ENCODE results near the gene RBMS2.
A peak's percentile ranks its signal among the peaks of the same experiment; 100 is the strongest.

Gene RBMS2

GRCh38 chr12:56518570-56518969 is 3.0 kb upstream of the RBMS2 start:
- no peak overlapping the region for H3K4me3 ChIP-seq (ENCODE audit: low read depth, low read length)
- no peaks in the 10 kb centered on the region for H3K36me3 ChIP-seq (ENCODE audit: control insufficient read depth in 2 of 2, insufficient read depth in 1 of 2, low read length in 2 of 2)
- no peaks in the 10 kb centered on the region for H3K4me1 ChIP-seq (ENCODE audit: control insufficient read depth, insufficient read depth, low read length)
- ChIA-PET POLR2A (interaction anchor here (0.6 kb wide), 1 partner anchor 609 kb away, joined by 3 read pairs; no protein-coding TSS in a partner anchor), CTCF (interaction anchor here (0.7 to 1.1 kb wide), 5 partner anchors 31 to 179 kb away, joined by 3 to 5 read pairs (median 3); no protein-coding TSS in a partner anchor)
- H3K9me3 ChIP-seq (ENCODE audit: control insufficient read depth, insufficient read depth, low read depth, low read length), result no peaks in the 10 kb centered on the region
- TF ChIP-seq ZNF639 (tag by site-specific recombination; IDR thresholded peaks at IDR 0.05), result no peak
- no peak for TF ChIP-seq ZBTB21 (tag by site-specific recombination; IDR thresholded peaks at IDR 0.05)
- no peak for TF ChIP-seq ZNF335 (tag by site-specific recombination; conservative IDR thresholded peaks at IDR 0.05)
- TF ChIP-seq ZBTB8A (tag by site-specific recombination; IDR thresholded peaks at IDR 0.05), result no peak
- no peak for TF ChIP-seq ZNF223 (tag by site-specific recombination; IDR thresholded peaks at IDR 0.05)
- no peak for TF ChIP-seq ATF2 (tag by site-specific recombination; IDR thresholded peaks at IDR 0.05; ENCODE audit: low read depth)
- TF ChIP-seq ZSCAN4 (tag by site-specific recombination; IDR thresholded peaks at IDR 0.05), result no peak
- TF ChIP-seq ZNF785 (tag by site-specific recombination; IDR thresholded peaks at IDR 0.05), result no peak
- TF ChIP-seq GLI4 (tag by site-specific recombination; IDR thresholded peaks at IDR 0.05), result no peak
- TF ChIP-seq ZNF660 (tag by site-specific recombination; IDR thresholded peaks at IDR 0.05), result no peak
- TF ChIP-seq ZNF664 (tag by site-specific recombination; IDR thresholded peaks at IDR 0.05), result no peak
- H3K27ac ChIP-seq (ENCODE audit: extremely low read depth, low read depth, low read length), result no peak overlapping the region

GRCh38 chr12:56520048-56520447 is 1.6 kb upstream of the RBMS2 start:
- TF ChIP-seq ZFP3 (tag by site-specific recombination; IDR thresholded peaks at IDR 0.05; ENCODE audit: low read depth) (no peak), ZNF777 (tag by site-specific recombination; IDR thresholded peaks at IDR 0.05; ENCODE audit: borderline replicate concordance) (no peak), AEBP2 (tag by site-specific recombination; IDR thresholded peaks at IDR 0.05; ENCODE audit: borderline replicate concordance) (no peak), PRDM2 (tag by site-specific recombination; IDR thresholded peaks at IDR 0.05; ENCODE audit: borderline replicate concordance) (no peak), ZBTB17 (tag by site-specific recombination; IDR thresholded peaks at IDR 0.05) (peak; percentile 39; the same call in 1 of the 2 replicates), KLF17 (tag by site-specific recombination; IDR thresholded peaks at IDR 0.05) (no peak), ZNF324 (tag by site-specific recombination; IDR thresholded peaks at IDR 0.05) (no peak), ZNF558 (tag by site-specific recombination; IDR thresholded peaks at IDR 0.05) (no peak), PRDM1 (tag by site-specific recombination; IDR thresholded peaks at IDR 0.05) (no peak)
- no peaks in the 10 kb centered on the region; a peak in 1 of 3 replicates for H3K36me3 ChIP-seq (ENCODE audit: control insufficient read depth in 2 of 2, insufficient read depth in 1 of 2, low read length in 2 of 2)
- ChIA-PET POLR2A (interaction anchor here (0.6 to 0.7 kb wide), 2 partner anchors 113 to 592 kb away, joined by 3 read pairs; no protein-coding TSS in a partner anchor), CTCF (interaction anchor here (0.6 to 4.7 kb wide), 5 partner anchors 8 to 116 kb away, joined by 3 to 26 read pairs (median 5); no protein-coding TSS in a partner anchor)
- H3K4me3 ChIP-seq (ENCODE audit: low read depth, low read length), result no peak overlapping the region
- no peaks in the 10 kb centered on the region for H3K4me1 ChIP-seq (ENCODE audit: control insufficient read depth, insufficient read depth, low read length)
- no peak overlapping the region for H3K27ac ChIP-seq (ENCODE audit: extremely low read depth, low read depth, low read length)
- no peaks in the 10 kb centered on the region for H3K9me3 ChIP-seq (ENCODE audit: control insufficient read depth, insufficient read depth, low read depth, low read length)

Measured in HEK293 (cell line).